T-cell (primary cell): Measurements from ENCODE around the gene C3orf20. TPM values are rescaled to one million over a fixed set of nuclear protein-coding genes. Genes with fewer than 3 reads are reported as not detected.

Experiments used
- ATAC-seq, 4 experiments: fragments of 200-7000 bp in 3 of 4; fragments of 150-1000 bp in 1 of 4; cut with Tn5 transposase; replicated peaks in 1 of 4; 1 replicate in 3 of 4; 2 replicates in 1 of 4; pipeline ENCODE4 v1.10.0; 2021; ENCODE audit warnings: moderate library complexity in 3 of 4, mild to moderate bottlenecking in 2 of 4, moderate number of reproducible peaks in 1 of 4
- CTCF ChIA-PET, 2 donors: fragments of 300-600 bp; sonication (Branson Sonifier 250); formaldehyde crosslinking; loops; one replicate each; lab custom pipeline; 2022; ENCODE audit warnings: antibody characterized with exemption in 2 of 2; lab: Charles Lee
- POLR2A ChIA-PET, 2 donors: fragments of 300-600 bp; sonication (Branson Sonifier 250); formaldehyde crosslinking; loops; one replicate each; lab custom pipeline; 2022; ENCODE audit warnings: antibody characterized with exemption in 2 of 2; lab: Charles Lee
- DNase-seq, 35 experiments: peaks; one replicate each; pipeline versions ENCODE4 v3.0.0 to v3.0.0-alpha.2; 2013 to 2023
- H3K27ac ChIP-seq: one replicate; pipeline ENCODE4 v1.5.1; 2013; ENCODE audit warnings: low read length
- H3K27me3 ChIP-seq, 2 experiments: replicated peaks in 1 of 2; 1 replicate in 1 of 2; 2 replicates in 1 of 2; pipeline versions ENCODE4 v1.6.1 to v1.7.0; 2013; ENCODE audit warnings: low read length in 1 of 2, mixed read lengths in 1 of 2; ENCODE audit not compliant: control insufficient read depth in 2 of 2, insufficient read depth in 2 of 2; ENCODE audit errors: extremely low read depth in 1 of 2
- H3K36me3 ChIP-seq, 2 donors: 1 replicate in 1 of 2; 2 replicates in 1 of 2; pipeline versions ENCODE4 v1.6.1 to v1.7.0; 2013; ENCODE audit warnings: low read length in 1 of 2; ENCODE audit not compliant: control insufficient read depth in 2 of 2, insufficient read depth in 1 of 2; ENCODE audit errors: extremely low read depth in 1 of 2
- H3K4me1 ChIP-seq, 2 experiments: 1 replicate in 1 of 2; 2 replicates in 1 of 2; pipeline versions ENCODE4 v1.6.1 to v1.7.0; 2013; ENCODE audit warnings: low read length in 2 of 2, mixed read lengths in 1 of 2; ENCODE audit not compliant: insufficient read depth in 2 of 2, control insufficient read depth in 1 of 2; ENCODE audit errors: extremely low read depth in 1 of 2
- H3K4me3 ChIP-seq, 2 donors: 1 replicate in 1 of 2; 2 replicates in 1 of 2; pipeline versions ENCODE4 v1.5.1 to v1.7.0; 2013; ENCODE audit warnings: mild to moderate bottlenecking in 2 of 2, low read length in 1 of 2, moderate library complexity in 1 of 2; ENCODE audit not compliant: control insufficient read depth in 1 of 2; ENCODE audit errors: extremely low read depth in 1 of 2
- H3K9me3 ChIP-seq: 2 replicates; pipeline ENCODE4 v1.7.0; 2013
- H3K27ac Mint-ChIP-seq, 2 donors: one replicate each; pipeline ENCODE4 v1.8.0; 2020 to 2021; ENCODE audit warnings: mild to moderate bottlenecking in 2 of 2, mixed read lengths in 2 of 2
- H3K27me3 Mint-ChIP-seq, 2 donors: one replicate each; pipeline ENCODE4 v1.8.0; 2021 to 2022; ENCODE audit warnings: mixed read lengths in 2 of 2
- H3K36me3 Mint-ChIP-seq: one replicate; pipeline ENCODE4 v1.8.0; 2021; ENCODE audit warnings: mixed read lengths
- H3K4me1 Mint-ChIP-seq, 3 donors: one replicate each; pipeline ENCODE4 v1.8.0; 2020 to 2022; ENCODE audit warnings: mixed read lengths in 3 of 3, mild to moderate bottlenecking in 1 of 3
- H3K4me3 Mint-ChIP-seq, 3 donors: one replicate each; pipeline ENCODE4 v1.8.0; 2020 to 2022; ENCODE audit warnings: mild to moderate bottlenecking in 3 of 3, mixed read lengths in 3 of 3, moderate library complexity in 3 of 3
- H3K9me3 Mint-ChIP-seq, 3 donors: one replicate each; pipeline ENCODE4 v1.8.0; 2020 to 2022; ENCODE audit warnings: mixed read lengths in 3 of 3
- WGBS: methylation state at CpG from one replicate; pipeline ENCODE4 v1.1.5; 2013; ENCODE audit warnings: missing lambda C conversion rate; ENCODE audit not compliant: insufficient coverage; 5-methylcytosine and 5-hydroxymethylcytosine counted together
- total RNA-seq, 35 experiments: library from RNA in 6 of 35; stranded (reverse) in 6 of 35; fragments of 120-200 nt in 1 of 35; gene quantifications; one replicate each; pipeline versions ENCODE4 v1.2.1 to v1.2.4 and lab custom pipeline; 2013 to 2026

The C3orf20 gene
- total RNA-seq, 5 donors from 2014 or later (not counting 1 experiment from before 2014, with no cell fraction given) = 0.19 to 0.82 (median 0.37) TPM

- WGBS = 87% methylated on average over 5 of the region's 6 CpGs
- ATAC-seq (no peak), DNase-seq (peak in 1 of 35 experiments; percentile 21)
- H3K36me3 Mint-ChIP-seq = no peaks in the 10 kb centered on the region
- H3K9me3 ChIP-seq = no peaks in the 10 kb centered on the region
- H3K4me3 ChIP-seq = no peak overlapping the region
- H3K27me3 Mint-ChIP-seq = peaks cover 0 to 9% of the 10 kb centered on the region in 2 donors
- peaks cover 0 to 9% (median 4%) of the 10 kb centered on the region in 3 donors for H3K9me3 Mint-ChIP-seq
- POLR2A ChIA-PET = no interaction called here
- H3K4me1 ChIP-seq = no peaks in the 10 kb centered on the region
- no peak overlapping the region for H3K27ac Mint-ChIP-seq
- H3K27ac ChIP-seq = no peak overlapping the region
- CTCF ChIA-PET = no interaction called here
- peaks cover 0 to 11% of the 10 kb centered on the region in 2 experiments for H3K27me3 ChIP-seq
- H3K4me3 Mint-ChIP-seq = no peak overlapping the region
- H3K4me1 Mint-ChIP-seq = no peaks in the 10 kb centered on the region
- no peaks in the 10 kb centered on the region for H3K36me3 ChIP-seq
Observed at GRCh38 chr3:14773691-14774128, 98.8 kb downstream of the C3orf20 start.

DNA sequence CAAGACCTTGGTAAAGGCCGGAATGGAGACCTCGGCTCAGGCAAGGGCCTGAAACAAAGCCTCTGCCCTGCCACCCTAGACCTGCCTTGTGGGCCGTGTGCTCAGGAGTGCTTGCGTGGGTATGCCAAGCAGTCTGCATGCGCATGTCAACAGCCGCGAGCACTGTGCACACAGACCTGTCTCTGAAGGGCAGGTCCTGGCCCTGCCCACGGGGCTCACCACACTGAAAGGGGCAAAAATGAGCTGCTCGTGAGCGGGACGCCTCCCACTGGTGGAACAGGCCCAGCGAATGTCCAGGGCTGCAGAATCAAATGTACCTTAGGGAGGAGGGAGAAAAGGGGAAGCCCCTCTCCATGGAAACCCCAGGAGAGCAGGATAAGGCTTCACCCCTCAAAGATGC lies 99.5 kb downstream of the C3orf20 start:
- ATAC-seq (no peak), DNase-seq (peak in 1 of 35 experiments; percentile 17)
- Mint-ChIP-seq H3K4me3 (no peak overlapping the region), H3K9me3 (peaks cover 0 to 15% (median 11%) of the 10 kb centered on the region in 3 donors), H3K27me3 (peaks cover 0 to 5% of the 10 kb centered on the region in 2 donors), H3K36me3 (peaks cover 4% of the 10 kb centered on the region), H3K4me1 (no peaks in the 10 kb centered on the region), H3K27ac (no peak overlapping the region)
- no peaks in the 10 kb centered on the region for H3K4me1 ChIP-seq
- ChIA-PET CTCF (no interaction called here), POLR2A (no interaction called here)
- H3K4me3 ChIP-seq = no peak overlapping the region
- WGBS = 91% methylated on average over 7 of the region's 12 CpGs
- no peaks in the 10 kb centered on the region for H3K9me3 ChIP-seq
- peaks cover 0 to 11% of the 10 kb centered on the region in 2 experiments for H3K27me3 ChIP-seq
- H3K36me3 ChIP-seq = no peaks in the 10 kb centered on the region
- H3K27ac ChIP-seq = no peak overlapping the region

GRCh38 chr3:14775011-14775410 lies 100.1 kb downstream of the C3orf20 start:
- ChIA-PET POLR2A (no interaction called here), CTCF (no interaction called here)
- Mint-ChIP-seq H3K4me1 (no peaks in the 10 kb centered on the region), H3K27ac (no peak overlapping the region), H3K36me3 (peaks cover 4% of the 10 kb centered on the region), H3K27me3 (peaks cover 0 to 5% of the 10 kb centered on the region in 2 donors), H3K9me3 (peaks cover 0 to 15% (median 14%) of the 10 kb centered on the region in 3 donors), H3K4me3 (no peak overlapping the region)
- H3K27me3 ChIP-seq = peaks cover 0 to 8% of the 10 kb centered on the region in 2 experiments
- 83% methylated on average over 2 of the region's 7 CpGs for WGBS
- H3K4me3 ChIP-seq = no peak overlapping the region
- H3K27ac ChIP-seq = no peak overlapping the region
- no peaks in the 10 kb centered on the region for H3K9me3 ChIP-seq
- DNase-seq (no peak), ATAC-seq (no peak)
- H3K4me1 ChIP-seq = no peaks in the 10 kb centered on the region
- H3K36me3 ChIP-seq = no peaks in the 10 kb centered on the region

GRCh38 chr3:14775563-14775962 lies 100.6 kb downstream of the C3orf20 start:
- ChIA-PET POLR2A (no interaction called here), CTCF (no interaction called here)
- Mint-ChIP-seq H3K4me1 (no peaks in the 10 kb centered on the region), H3K27me3 (peaks cover 0 to 5% of the 10 kb centered on the region in 2 donors), H3K36me3 (peaks cover 4% of the 10 kb centered on the region), H3K9me3 (peaks cover 0 to 15% (median 14%) of the 10 kb centered on the region in 3 donors), H3K4me3 (no peak overlapping the region), H3K27ac (no peak overlapping the region)
- ATAC-seq = no peak
- no peaks in the 10 kb centered on the region for H3K4me1 ChIP-seq
- H3K27ac ChIP-seq = no peak overlapping the region
- H3K9me3 ChIP-seq = no peaks in the 10 kb centered on the region
- H3K4me3 ChIP-seq = no peak overlapping the region
- peaks cover 0 to 7% of the 10 kb centered on the region in 2 experiments for H3K27me3 ChIP-seq
- DNase-seq = no peak
- WGBS = no CpG with 5 or more reads among the region's 4 CpGs
- H3K36me3 ChIP-seq = no peaks in the 10 kb centered on the region

DNA sequence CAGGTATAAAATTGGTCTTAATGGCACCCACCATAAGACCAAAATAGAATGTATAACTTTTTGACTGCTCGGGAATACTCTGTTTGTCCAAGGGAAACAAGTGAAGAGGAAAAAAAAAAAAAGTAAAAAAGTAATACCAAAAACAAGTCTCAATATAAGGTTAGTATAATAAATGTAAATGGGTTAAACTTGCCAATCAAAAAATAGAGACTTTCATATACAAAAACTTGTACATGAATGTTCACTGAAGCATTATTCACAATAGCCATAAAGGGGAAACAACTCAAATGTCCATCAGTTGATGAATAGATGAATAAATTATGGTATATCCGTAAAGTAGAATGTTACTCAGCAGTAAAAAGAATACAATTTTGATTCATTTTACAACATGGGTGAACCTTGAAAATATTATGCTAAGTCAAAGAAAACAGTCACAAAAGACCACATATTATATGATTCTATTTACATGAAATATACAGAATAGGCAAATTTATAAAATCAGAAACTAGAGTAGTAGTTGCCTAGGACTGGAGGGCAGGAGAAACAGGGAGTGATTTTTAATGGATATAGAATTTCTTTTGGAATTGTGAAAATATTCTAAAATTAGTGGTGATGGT lies 104.2 kb downstream of the C3orf20 start:
- Mint-ChIP-seq H3K4me1 (no peaks in the 10 kb centered on the region), H3K27me3 (peaks cover 5 to 7% of the 10 kb centered on the region in 2 donors), H3K36me3 (peaks cover 4% of the 10 kb centered on the region), H3K4me3 (no peak overlapping the region), H3K9me3 (peaks cover 0 to 15% (median 14%) of the 10 kb centered on the region in 3 donors), H3K27ac (no peak overlapping the region)
- DNase-seq = no peak
- POLR2A ChIA-PET = no interaction called here
- Histone ChIP-seq H3K27ac (no peak overlapping the region), H3K4me3 (no peak overlapping the region), H3K4me1 (no peaks in the 10 kb centered on the region), H3K9me3 (no peaks in the 10 kb centered on the region), H3K27me3 (peaks cover 0 to 16% of the 10 kb centered on the region in 2 experiments), H3K36me3 (no peaks in the 10 kb centered on the region)
- CTCF ChIA-PET = no interaction called here
- WGBS = no CpG with 5 or more reads among the region's 2 CpGs
- no peak for ATAC-seq

DNA sequence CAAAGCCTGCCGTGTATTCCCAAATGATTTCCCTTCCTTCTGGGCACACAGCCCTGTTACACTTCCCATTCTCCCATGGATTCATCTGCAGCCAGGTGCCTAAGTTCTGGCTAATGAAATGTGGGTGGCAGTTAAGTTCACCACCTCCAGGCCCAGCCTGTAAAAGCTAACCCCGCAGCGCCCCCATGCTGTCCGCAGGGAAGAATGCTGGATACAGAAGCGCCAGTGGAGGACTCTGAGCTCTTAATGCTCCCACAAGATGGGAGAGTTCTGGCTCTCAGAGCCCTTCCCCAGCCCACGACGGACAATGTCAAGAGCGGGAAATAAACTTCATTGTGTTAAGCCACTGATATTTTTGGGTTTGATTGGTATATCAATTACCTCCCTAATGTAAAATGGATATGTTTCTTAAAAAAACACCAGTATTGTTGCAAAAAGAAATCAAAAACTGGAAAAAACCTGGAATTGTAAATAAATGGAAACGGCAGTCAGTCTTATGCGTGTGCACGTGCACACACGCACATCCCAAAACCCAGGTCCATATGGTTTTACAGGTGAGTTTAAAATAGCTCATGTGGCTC lies 106.1 kb downstream of the C3orf20 start:
- peaks cover 9 to 13% of the 10 kb centered on the region in 2 donors for H3K27me3 Mint-ChIP-seq
- H3K27ac ChIP-seq = no peak overlapping the region
- no peaks in the 10 kb centered on the region for H3K4me1 ChIP-seq
- DNase-seq = peak in 4 of 35 experiments; percentile 6 to 22 (median 7)
- POLR2A ChIA-PET = interaction anchor here in 1 of 2 donors (0.6 kb wide), 1 partner anchor 49 kb away, joined by 3 read pairs; no protein-coding TSS in a partner anchor
- no peak overlapping the region for H3K27ac Mint-ChIP-seq
- ATAC-seq = peak in 1 of 4 experiments; percentile 36
- no peaks in the 10 kb centered on the region for H3K9me3 ChIP-seq
- H3K36me3 ChIP-seq = no peaks in the 10 kb centered on the region
- CTCF ChIA-PET = no interaction called here
- no peaks in the 10 kb centered on the region for H3K4me1 Mint-ChIP-seq
- H3K27me3 ChIP-seq = peaks cover 0 to 25% of the 10 kb centered on the region in 2 experiments
- H3K9me3 Mint-ChIP-seq = peaks cover 0 to 15% (median 14%) of the 10 kb centered on the region in 3 donors
- H3K4me3 ChIP-seq = no peak overlapping the region
- whole genome bisulfite sequencing = 45% methylated on average over 8 of the region's 12 CpGs
- H3K4me3 Mint-ChIP-seq = no peak overlapping the region
- peaks cover 4% of the 10 kb centered on the region for H3K36me3 Mint-ChIP-seq
